Spinal cord (tissue), 10 donors: ENCODE data around the gene OSBP2. TPM values are rescaled to one million over a fixed set of nuclear protein-coding genes. Genes with fewer than 3 reads are reported as not detected.
"Not testable (repeated sequence)": the region's sequence is repeated elsewhere in the genome, so short reads cannot be mapped to it uniquely, and the experiment has no call there.

ENCODE experiments used
- DNase-seq, 6 donors: peaks; one replicate each; pipeline versions ENCODE4 v3.0.0 to v3.0.0-alpha.2; 2013 to 2015; ENCODE audit warnings: low spot score in 6 of 6, low read depth in 4 of 6
- H3K27ac ChIP-seq: one replicate; pipeline ENCODE4 v1.5.1; 2013; ENCODE audit warnings: low read depth, low read length, control low read depth
- H3K27me3 ChIP-seq: one replicate; pipeline ENCODE4 v1.6.1; 2013; ENCODE audit warnings: low read length; ENCODE audit not compliant: control insufficient read depth, insufficient read depth
- H3K36me3 ChIP-seq: one replicate; pipeline ENCODE4 v1.6.1; 2013; ENCODE audit warnings: low read length; ENCODE audit not compliant: control insufficient read depth, insufficient read depth
- H3K4me1 ChIP-seq: one replicate; pipeline ENCODE4 v1.6.1; 2013; ENCODE audit warnings: low read length; ENCODE audit not compliant: control insufficient read depth, insufficient read depth
- H3K4me3 ChIP-seq: one replicate; pipeline ENCODE4 v1.5.1; 2013; ENCODE audit warnings: low read depth, low read length, control low read depth
- H3K9me3 ChIP-seq: one replicate; pipeline ENCODE4 v1.6.1; 2013; ENCODE audit warnings: low read length; ENCODE audit not compliant: control insufficient read depth, insufficient read depth
- WGBS: methylation state at CpG from one replicate; pipeline ENCODE4 v1.1.5; 2013; ENCODE audit warnings: missing lambda C conversion rate; ENCODE audit not compliant: insufficient coverage; 5-methylcytosine and 5-hydroxymethylcytosine counted together
- polyA plus RNA-seq, 2 donors: library from polyadenylated mRNA; unstranded; fragments of 120-200 nt; gene quantifications; one replicate each; pipeline ENCODE4 v1.2.1, GENCODE V29; 2013; ENCODE audit not compliant: insufficient read length in 2 of 2
- total RNA-seq, 2 donors: library from RNA; depleted of rRNA in 1 of 2; stranded (reverse); fragments of 120-200 nt in 1 of 2; fragments of >200 nt in 1 of 2; gene quantifications; one replicate each; pipeline versions ENCODE4 v1.2.3 to v1.2.4, GENCODE V29; 2013 to 2014
- donor health status: healthy.

Gene OSBP2
- total and polyA plus RNA-seq, 4 donors = 20.7 to 25.0 (median 22.4) TPM

DNA sequence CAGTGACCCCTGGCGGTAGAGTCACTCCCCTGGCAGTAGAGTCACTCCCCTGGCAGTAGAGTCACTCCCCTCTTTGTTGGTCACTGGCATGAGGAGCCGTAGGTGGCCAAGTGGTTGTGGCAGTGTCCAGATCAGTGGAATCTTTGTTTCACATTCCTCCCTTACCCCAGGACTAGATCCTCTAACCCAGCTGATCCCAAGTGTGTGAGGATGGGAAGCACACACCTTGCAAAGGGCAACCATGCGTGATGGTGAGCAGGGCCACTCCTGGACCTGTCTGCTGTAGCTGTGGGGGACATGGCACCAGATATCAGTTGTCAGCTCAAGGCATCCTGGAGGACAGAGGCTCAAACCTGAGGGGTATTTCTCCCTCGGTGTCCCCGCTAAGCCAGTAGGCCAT, 37.8 kb downstream of the OSBP2 start:
- H3K36me3 ChIP-seq = peaks cover 3% of the 10 kb centered on the region
- no peak for DNase-seq
- no peak overlapping the region for H3K27ac ChIP-seq
- 79% methylated on average over 4 of the region's 5 CpGs for WGBS
- no peaks in the 10 kb centered on the region for H3K4me1 ChIP-seq
- H3K27me3 ChIP-seq = no peaks in the 10 kb centered on the region
- no peaks in the 10 kb centered on the region for H3K9me3 ChIP-seq
- no peak overlapping the region for H3K4me3 ChIP-seq

DNA sequence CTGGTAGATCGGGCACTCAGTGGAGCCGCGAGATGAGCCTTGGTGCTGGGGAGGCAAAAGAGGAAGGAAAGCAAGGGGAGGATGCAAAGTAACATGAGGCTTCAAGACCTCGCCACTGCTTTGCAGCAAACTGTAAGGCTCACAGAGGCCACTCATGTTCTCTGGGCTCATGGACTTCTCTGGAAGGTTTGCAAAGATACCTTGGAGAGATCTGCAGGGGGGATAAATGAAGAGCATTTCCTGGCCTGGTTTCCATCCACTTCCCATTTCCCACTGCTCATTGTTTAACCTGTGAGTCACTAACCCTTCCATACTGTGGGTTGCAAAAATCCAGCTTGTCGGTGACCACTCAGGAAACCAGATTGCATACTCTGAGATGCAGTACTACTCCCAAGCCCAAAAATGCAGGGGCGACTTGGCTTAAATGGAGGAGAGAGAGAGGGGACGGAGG, 38.5 kb downstream of the OSBP2 start:
- Histone ChIP-seq H3K27me3 (no peaks in the 10 kb centered on the region), H3K4me3 (no peak overlapping the region), H3K27ac (no peak overlapping the region), H3K36me3 (peaks cover 3% of the 10 kb centered on the region), H3K4me1 (no peaks in the 10 kb centered on the region), H3K9me3 (no peaks in the 10 kb centered on the region)
- DNase-seq = no peak
- WGBS = 95% methylated on average over 3 of the region's 7 CpGs

DNA sequence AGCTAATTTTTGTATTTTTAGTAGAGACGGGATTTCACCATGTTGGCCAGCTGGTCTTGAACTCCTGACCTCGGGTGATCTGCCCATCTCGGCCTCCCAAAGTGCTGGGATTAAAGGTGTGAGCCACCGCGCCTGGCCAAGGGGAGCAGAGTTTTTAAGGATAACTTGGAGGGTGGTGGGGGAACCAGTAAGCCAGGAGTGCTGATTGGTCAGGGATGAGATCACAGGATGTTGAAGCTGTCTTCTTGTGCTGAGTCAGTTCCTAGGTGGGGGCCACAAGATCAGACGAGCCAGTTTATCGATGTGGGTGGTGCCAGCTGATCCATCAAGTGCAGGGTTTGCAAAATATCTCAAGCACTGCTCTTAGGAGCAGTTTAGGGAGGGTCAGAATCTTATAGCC, 45.3 kb downstream of the OSBP2 start:
- H3K36me3 ChIP-seq, H3K4me1 ChIP-seq, H3K9me3 ChIP-seq, H3K27me3 ChIP-seq, H3K4me3 ChIP-seq, DNase-seq, H3K27ac ChIP-seq: not testable (repeated sequence)
- 91% methylated on average over 7 of the region's 7 CpGs for WGBS

DNA sequence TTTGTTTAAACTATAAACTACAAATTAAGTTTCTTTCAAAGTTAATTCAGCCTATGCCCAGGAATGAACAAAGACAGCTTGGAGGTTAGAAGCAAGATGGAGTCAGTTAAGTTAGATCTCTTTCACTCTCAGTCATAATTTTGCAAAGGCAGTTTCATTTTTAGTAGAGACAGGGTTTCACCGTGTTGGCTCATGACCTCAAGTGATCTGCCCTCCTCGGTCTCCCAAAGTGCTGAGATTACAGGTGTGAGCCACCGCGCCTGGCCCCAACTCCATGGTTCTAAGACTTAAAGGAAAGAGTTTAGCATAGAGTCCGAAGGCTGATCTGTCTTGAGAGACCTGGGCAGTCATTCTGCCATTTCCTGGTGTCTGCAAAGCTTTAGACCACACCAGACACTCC, 45.8 kb downstream of the OSBP2 start:
- H3K9me3 ChIP-seq, H3K27ac ChIP-seq, DNase-seq, H3K36me3 ChIP-seq, H3K27me3 ChIP-seq, H3K4me1 ChIP-seq, H3K4me3 ChIP-seq: not testable (repeated sequence)
- WGBS = 95% methylated on average over 5 of the region's 5 CpGs

DNA sequence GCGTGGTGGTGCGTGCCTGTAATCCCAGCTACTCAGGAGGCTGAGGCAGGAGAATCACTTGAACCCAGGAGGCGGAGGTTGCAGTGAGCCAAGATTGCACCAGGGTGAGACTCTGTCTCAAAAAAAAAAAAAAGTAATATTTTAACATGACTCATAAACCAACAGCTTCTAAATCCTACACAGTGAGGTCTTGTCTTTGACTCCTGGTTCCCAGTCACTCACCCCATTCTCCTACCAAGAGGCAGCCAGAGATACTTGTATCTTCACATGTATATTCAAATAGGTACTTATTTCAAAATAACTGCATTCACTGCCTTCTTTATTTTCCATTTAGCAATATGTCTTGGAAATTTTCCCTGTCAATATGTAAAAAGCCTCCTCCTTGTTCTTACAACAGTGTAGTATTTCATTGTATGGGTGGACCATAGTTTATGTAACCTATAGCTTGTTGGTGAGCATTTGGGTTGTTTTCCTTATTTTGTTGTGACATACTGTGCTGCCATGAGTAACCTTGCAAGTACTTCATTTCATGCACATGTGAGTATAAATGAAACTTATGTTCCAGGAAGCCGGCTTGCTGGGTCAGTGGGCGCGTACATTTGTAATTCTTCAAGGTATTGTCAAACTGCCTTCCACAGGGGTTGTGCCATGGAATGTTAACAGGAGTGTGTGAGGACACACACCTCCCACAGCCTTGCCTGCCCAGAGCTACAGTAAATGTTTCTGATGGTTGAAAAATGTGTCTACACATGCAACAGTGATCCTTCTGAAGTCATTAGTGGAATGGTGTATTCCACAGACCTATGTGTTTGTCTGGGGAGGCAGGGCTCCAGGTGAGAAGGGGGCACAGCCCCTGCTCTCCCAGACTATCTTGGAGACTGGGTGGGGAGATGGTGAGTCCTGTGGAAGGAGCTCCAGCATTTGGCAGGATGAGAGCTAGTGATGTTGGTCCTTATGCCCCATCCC, 47.9 kb downstream of the OSBP2 start:
- no CpG with 5 or more reads among the region's 6 CpGs for WGBS
- H3K4me1 ChIP-seq = no peaks in the 10 kb centered on the region
- no peaks in the 10 kb centered on the region for H3K9me3 ChIP-seq
- H3K27me3 ChIP-seq = no peaks in the 10 kb centered on the region
- peaks cover 6% of the 10 kb centered on the region for H3K36me3 ChIP-seq
- no peak for DNase-seq
- H3K27ac ChIP-seq = no peak overlapping the region
- no peak overlapping the region for H3K4me3 ChIP-seq

DNA sequence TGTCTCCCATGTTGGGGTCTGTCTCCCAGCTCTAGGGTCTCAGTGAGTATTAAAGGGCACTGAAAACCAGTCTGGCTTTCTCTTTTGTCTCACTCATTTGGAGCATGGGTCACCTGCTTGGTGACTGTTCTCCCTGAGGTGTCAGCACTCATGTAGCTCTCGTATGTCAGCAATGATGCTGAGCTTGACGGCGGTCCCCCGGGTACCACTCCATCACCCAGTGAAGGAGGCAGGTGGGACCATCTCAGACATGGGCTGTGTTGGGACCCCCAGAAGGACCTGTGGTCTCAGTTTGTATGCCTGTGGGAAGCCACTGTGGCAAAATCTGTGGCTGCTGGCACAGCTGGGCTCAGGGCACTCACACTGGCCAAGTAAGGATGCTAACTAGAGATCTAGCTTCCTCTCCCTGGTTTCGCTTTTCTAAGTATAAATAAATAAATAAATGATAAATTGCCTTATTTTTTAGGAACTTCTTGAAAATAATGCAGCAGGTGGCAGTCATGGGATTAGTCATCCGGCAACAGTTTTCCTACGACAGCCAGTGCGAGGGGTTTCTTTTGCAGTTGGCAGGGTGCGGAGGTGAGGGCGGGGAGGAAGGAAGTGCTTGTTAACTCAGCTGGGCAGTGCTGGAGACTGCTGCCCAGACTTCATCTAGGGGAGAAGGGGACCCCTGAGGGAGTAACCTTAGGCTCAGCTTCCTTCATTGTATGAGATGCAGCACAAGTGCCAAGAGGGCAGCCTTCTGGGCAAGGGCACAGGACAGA, 48.8 kb downstream of the OSBP2 start:
- H3K27me3 ChIP-seq = no peaks in the 10 kb centered on the region
- no peak overlapping the region for H3K27ac ChIP-seq
- H3K4me1 ChIP-seq = no peaks in the 10 kb centered on the region
- H3K36me3 ChIP-seq = peaks cover 6% of the 10 kb centered on the region
- H3K4me3 ChIP-seq = no peak overlapping the region
- no peaks in the 10 kb centered on the region for H3K9me3 ChIP-seq
- WGBS = 84% methylated on average over 5 of the region's 10 CpGs
- no peak for DNase-seq

DNA sequence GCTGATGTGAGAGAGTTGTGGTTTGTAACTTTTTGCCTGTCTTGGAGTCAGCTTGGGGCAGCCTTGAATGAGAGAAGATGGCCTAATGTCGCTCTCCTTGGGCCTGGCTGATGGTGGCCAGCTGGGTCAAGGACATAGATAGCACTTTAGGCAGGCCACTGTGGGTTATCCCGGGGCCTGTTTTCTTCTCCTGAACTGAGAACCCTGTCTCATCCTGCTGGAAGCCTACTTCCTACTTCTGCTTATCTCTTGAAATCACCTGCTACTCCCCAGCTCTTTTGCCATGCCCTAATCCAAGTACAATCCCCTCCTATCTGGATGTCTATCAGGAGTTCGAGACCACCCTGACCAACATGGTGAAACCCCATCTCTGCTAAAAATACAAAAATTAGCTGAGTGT, 49.5 kb downstream of the OSBP2 start:
- Histone ChIP-seq H3K36me3 (peaks cover 6% of the 10 kb centered on the region), H3K27ac (no peak overlapping the region), H3K4me3 (no peak overlapping the region), H3K27me3 (no peaks in the 10 kb centered on the region), H3K4me1 (no peaks in the 10 kb centered on the region), H3K9me3 (no peaks in the 10 kb centered on the region)
- WGBS = 92% methylated on average over 2 of the region's 3 CpGs
- DNase-seq = no peak

DNA sequence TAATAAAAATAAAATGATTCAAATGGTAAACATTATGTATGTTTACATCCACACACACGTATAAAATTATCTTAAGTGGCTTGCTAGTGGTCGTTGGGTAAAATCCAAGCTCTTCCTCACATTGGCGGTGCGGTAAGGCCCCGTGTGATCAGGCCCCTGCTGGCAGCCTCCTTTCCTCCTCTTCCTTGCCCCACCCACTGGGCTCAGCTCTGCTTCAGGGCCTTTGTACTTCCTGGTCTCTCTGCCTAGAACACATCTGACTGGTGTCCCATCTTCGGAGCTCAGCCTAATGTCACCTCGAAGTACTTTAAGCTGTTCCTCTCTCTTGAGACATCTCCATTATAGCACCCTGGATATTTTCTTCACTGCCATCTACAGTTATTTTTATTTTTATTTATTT, 52.8 kb downstream of the OSBP2 start:
- Histone ChIP-seq H3K4me1 (no peaks in the 10 kb centered on the region), H3K9me3 (no peaks in the 10 kb centered on the region), H3K36me3 (no peaks in the 10 kb centered on the region), H3K27ac (no peak overlapping the region), H3K4me3 (no peak overlapping the region), H3K27me3 (no peaks in the 10 kb centered on the region)
- no peak for DNase-seq
- 84% methylated on average over 4 of the region's 7 CpGs for WGBS

DNA sequence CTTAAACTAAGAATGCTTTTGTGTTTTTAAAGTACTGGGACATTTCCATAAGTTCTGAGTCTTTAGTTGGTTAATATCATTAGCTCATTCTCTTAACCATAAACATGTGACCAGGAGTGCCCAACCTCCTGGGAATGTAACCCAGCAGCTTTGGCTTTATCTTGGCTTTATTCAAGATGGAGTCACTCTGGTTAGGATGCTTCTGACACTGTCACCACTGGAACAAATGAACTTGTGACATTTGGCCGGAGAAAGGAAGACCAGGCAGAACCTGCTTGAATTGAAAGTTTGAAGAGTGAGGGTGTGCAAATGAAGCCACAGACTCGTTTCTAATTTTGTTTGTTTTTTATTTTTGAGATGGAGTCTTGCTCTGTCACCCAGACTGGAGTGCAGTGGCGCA, 54.6 kb downstream of the OSBP2 start:
- no peak overlapping the region for H3K27ac ChIP-seq
- H3K36me3 ChIP-seq = no peaks in the 10 kb centered on the region
- H3K4me3 ChIP-seq = no peak overlapping the region
- H3K4me1 ChIP-seq = peaks cover 1% of the 10 kb centered on the region
- DNase-seq = no peak
- H3K27me3 ChIP-seq = no peaks in the 10 kb centered on the region
- WGBS = 100% methylated on average over 1 of the region's 3 CpGs
- H3K9me3 ChIP-seq = no peaks in the 10 kb centered on the region
